GM18951 (cell line): Measurements from ENCODE around the gene TEX10.
A peak's percentile ranks its signal among the peaks of the same experiment; 100 is the strongest.
"Not testable (repeated sequence)": the region's sequence is repeated elsewhere in the genome, so short reads cannot be mapped to it uniquely, and the experiment has no call there.

ENCODE experiments used
- POLR2A ChIP-seq: IDR thresholded peaks from 4 replicates; pipeline ENCODE4 v1.6.1; 2011; ENCODE audit warnings: mild to moderate bottlenecking; ENCODE audit not compliant: insufficient read length, insufficient read depth; ENCODE audit errors: extremely low read depth
- in situ Hi-C: fragments of 300-500 bp; cut with MboI; formaldehyde crosslinking; loops from one replicate; pipeline ENCODE4 v1.12.0; 2022; ENCODE audit warnings: low sequenced_read_pairs, mixed read lengths, inconsistent platforms; ENCODE audit not compliant: unreplicated experiment

Gene TEX10

GRCh38 chr9:100352727-100353505, at the start of gene TEX10:
TEX10 (minus strand) TSS chr9:100352942; CDS start chr9:100349363, 3,579 bp downstream.
- in situ Hi-C loops: no loop called here
- peak; percentile 84 for TF ChIP-seq POLR2A

GRCh38 chr9:100401042-100401441, 48.3 kb upstream of the TEX10 start:
- TF ChIP-seq POLR2A: no peak
- in situ Hi-C loops: no loop called here

- in situ Hi-C loops: no loop called here
- no peak for TF ChIP-seq POLR2A
Observed at GRCh38 chr9:100397529-100398266, 45.0 kb upstream of the TEX10 start.

- in situ Hi-C loops: no loop called here
- TF ChIP-seq POLR2A: no peak
Observed at GRCh38 chr9:100396769-100397168, 44.0 kb upstream of the TEX10 start.

- no peak for TF ChIP-seq POLR2A
Observed at GRCh38 chr9:100394816-100395215, 42.1 kb upstream of the TEX10 start.

GRCh38 chr9:100394032-100394695, 41.4 kb upstream of the TEX10 start:
- no peak for TF ChIP-seq POLR2A
- in situ Hi-C loops: no loop called here

More at GRCh38 chr9:100394816-100395215, 42.1 kb upstream of the TEX10 start:
- in situ Hi-C loops: no loop called here

- in situ Hi-C loops: not testable (repeated sequence)
Observed at GRCh38 chr9:100392989-100393388, 40.2 kb upstream of the TEX10 start.

- in situ Hi-C loops: no loop called here
- no peak for TF ChIP-seq POLR2A
Observed at GRCh38 chr9:100379862-100380261, 27.1 kb upstream of the TEX10 start.

GRCh38 chr9:100377015-100377414, 24.3 kb upstream of the TEX10 start:
- in situ Hi-C loops: no loop called here
- TF ChIP-seq POLR2A: no peak

- no peak for TF ChIP-seq POLR2A
- in situ Hi-C loops: no loop called here
Observed at GRCh38 chr9:100375658-100376057, 22.9 kb upstream of the TEX10 start.

- in situ Hi-C loops: no loop called here
Observed at GRCh38 chr9:100372648-100373047, 19.9 kb upstream of the TEX10 start.

GRCh38 chr9:100370064-100370723, 17.5 kb upstream of the TEX10 start:
- in situ Hi-C loops: no loop called here
- no peak for TF ChIP-seq POLR2A

More at GRCh38 chr9:100372648-100373047, 19.9 kb upstream of the TEX10 start:
- TF ChIP-seq POLR2A: no peak

- TF ChIP-seq POLR2A: no peak
- in situ Hi-C loops: no loop called here
Observed at GRCh38 chr9:100368672-100369071, 15.9 kb upstream of the TEX10 start.
